GM18498 (cell line): ENCODE data around the gene SLC35F3.

Experiments used
- ATAC-seq: cut with Tn5 transposase; IDR thresholded peaks from one replicate; pipeline ENCODE4 v1.9.1; 2021; ENCODE audit warnings: mild to moderate bottlenecking, moderate library complexity; ENCODE audit not compliant: unreplicated experiment

SLC35F3 gene

DNA sequence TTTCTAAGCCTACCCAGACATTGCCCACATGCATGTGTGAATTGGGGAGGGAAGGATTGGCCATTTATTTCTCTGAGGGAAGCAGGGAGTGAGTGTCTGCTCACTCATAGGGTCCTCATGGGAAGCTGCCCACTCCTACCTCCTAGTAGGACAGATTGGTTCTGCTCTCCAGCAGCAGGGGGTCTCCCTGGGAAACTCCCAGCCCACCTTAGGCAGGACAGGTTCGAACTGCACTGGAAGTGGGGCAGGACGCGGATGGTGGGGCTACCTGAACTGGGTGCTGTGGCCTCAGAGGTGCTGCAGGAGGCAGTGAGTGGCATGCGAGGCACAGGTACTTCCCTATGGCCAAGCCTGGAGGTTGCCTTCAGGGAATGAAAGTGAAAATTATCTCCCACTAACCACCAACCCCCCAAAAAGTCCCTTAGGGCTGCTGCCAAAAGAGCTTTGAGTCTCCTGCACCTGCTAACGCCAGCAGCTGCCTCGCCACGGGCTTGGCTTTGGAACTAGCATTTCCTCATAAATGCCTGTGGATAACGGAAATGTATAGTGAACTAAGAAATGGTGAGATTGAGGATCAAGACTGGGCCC lies 311.7 kb downstream of the SLC35F3 start:
- ATAC-seq, result peak; percentile 39

DNA sequence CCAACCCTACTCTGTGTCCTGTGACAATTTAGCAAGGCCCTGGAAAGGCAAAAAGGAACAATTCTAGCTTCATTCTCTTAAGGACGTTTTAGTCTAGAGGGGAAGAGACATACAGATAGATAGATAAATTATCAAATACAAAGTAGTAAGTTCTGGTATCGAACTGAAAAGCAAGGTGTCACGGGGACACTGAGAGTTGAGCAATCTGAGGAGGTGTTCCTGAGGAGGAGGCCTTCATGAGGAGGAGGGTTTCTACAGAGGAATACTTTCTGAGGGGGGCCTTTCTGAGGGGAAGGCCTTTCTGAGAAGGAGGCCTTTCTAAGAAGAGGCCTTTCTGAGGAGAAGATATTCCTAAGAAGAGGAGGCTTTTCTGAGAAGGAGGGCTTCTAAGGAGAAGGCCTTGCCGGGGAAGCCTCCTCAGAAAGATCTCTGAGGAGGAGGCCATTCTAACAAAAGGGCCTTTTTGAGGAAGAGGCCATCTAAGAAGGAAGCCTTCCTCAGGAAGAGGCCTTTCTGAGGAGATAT lies 312.9 kb downstream of the SLC35F3 start:
- no peak for ATAC-seq

DNA sequence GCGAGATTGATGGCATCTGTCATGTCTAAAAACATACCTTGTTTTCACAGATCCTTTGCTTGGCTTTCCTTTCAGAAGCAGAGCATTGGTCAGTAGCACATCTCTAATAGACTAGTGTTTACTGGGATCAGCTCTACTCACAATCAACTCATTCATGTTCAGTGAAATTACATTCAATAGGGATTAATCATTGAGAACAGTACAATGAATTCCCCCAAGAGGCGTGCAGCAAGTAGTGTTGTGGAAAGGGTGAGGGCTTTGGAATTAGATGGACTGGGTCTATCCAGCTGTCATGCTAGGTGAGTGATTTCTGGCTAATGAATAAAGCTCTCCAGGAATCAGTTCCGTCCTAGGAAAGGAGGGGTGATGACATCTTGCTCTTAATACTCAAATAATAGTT lies 313.6 kb downstream of the SLC35F3 start:
- no peak for ATAC-seq

DNA sequence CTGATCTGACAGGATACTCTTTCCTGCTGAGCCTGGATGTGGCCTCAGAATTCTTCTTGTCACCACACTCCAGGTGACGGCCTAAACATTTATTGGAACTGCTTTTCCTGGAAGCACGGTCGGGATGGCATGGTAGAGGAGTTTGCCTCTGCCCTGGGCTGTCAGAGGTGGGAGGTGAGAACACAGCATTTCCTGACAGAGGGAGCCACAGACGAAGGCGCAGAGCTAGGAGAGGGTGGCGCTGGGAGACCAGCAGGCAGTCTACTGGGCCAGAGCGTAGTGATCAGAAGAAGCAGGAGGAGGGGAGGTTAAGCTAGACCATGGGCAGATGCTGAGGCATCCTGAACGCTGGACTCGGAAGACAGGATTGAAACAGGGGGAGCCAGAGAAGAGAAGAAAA lies 315.2 kb downstream of the SLC35F3 start:
- no peak for ATAC-seq

DNA sequence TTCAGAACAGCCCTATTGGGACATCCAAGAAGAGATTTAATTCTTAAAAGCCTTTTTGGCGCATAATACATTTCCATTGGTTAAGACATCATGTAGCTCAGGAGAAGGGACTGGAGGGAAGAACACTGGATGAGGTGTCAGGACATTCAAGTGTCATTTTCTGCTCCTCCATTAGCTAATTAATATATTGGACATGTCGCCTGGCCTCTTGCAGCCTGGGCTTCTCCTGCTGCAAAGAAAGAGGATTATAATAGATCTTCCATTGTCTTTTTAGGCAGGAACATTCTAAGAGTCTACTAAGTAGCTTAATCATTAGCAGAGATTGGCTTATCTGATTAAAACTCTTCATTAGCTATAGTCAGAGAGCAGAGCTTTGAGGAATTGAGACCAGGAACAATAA lies 317.1 kb downstream of the SLC35F3 start:
- no peak for ATAC-seq

DNA sequence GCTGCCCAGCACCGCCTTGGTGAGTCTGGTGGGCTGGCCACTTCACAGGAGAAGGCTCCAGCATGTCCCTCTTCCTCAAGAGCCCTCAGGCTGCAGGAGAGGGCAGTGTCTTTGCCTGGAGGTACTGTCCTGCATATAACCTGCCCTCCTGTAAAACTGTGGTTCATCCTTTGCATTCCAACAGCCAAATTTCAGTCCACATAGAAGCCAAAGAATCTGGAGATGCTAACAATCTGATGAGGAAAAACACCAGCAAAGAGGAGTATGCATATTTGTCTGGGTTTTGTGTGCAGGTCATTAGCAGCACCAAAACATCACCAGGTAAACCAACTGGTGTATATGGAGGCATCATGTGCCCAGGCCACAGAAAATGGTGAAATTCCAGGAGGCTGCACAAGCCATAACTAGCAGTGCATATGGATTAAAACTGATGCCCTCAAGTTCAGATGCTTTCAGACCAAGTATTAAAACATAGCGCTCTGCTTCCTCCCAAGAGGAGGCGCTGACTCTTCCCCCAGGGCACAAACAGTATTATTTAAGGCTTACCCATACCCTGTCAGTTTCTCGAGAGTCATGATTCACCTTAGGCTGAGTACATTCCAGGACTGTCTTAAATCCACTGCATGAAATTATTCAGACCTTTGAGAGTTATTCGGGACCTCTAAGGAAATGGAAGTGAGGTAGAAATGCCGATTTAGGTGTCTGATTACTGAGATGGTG lies 318.2 kb downstream of the SLC35F3 start:
- ATAC-seq, result no peak

DNA sequence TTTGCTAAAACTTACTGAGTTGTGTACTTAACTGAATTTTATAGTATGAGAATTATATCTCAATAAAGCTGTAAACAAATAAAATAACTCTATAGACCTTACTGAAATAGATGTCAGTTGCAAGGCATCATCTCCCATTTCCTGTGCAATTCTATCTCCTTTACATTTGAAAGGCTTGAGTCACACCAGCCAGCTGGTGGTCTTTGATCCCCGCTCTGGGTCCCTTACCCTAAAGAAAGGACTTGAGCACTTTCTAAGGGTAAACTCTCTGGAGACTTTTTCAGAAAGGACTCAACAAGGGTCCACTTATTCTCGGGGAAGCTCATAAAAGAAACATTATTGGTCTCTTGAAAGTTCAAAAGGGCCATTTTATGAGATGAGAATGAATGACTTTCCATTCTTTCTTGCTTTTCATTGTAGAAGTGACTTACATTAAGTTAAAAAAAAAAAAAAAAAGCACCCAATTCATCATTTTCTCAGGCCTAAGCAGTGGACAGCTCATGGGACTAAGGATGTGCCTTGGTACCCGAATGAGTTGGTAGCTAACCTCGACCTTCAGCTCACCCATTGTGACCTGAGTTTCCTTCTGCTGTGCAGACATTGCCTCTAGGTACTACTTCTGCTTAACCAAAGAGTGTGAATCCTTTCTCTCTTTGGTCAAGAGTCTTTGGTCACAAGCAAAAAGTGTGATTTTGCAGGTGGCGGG lies 321.8 kb downstream of the SLC35F3 start:
- ATAC-seq, result no peak

DNA sequence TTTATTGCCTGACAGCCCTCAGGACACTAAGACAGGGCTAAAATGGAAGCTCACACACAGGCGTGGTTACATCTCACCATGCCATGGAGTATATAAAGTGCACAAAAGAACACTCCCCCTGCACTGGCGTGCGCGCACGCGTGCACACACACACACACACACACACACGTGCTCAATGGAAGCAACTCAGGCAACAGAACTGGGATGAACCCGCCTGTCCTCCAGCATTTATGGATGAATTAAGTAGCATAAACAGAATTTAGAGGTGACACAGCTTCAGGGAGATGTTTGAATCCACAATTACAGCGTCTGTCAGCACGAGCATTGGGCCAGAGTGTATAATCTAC lies 322.3 kb downstream of the SLC35F3 start:
- no peak for ATAC-seq

DNA sequence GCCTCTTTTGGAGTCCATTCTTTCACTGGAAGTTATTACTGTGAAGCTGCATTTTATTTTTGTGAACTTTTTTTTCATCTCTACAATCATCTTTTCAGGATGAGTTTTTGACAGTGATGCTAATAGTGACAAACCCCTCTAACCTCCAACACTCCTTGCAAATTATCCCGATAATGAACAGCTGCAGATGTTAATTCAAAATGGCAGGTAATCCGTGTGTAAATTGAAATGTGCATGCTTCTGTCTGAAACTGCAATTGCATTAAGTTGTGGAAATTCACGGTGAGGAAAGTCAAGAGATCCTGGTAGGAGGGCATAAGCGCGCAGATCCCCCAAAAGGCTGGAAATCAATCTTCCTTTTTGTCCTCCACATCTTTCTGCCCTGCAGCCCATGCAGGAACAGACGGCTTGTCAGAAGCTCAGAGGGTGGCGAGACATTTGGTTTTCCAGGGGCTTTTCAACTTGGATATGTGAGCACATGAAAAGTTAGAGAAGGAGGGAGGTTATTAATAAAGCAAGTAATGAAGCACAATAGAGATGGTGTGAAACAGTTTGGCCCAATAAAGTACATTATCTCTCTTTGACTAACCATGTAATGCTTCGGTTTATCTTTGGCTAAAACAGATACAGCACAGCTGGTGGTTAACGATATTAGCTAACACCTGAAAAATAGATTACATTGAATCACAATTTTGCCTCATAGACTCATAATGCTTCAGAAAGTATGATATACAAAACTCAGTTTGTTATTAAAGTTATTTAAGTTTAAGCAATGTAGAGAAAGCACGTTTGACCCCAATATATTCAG lies 325.3 kb downstream of the SLC35F3 start:
- ATAC-seq, result no peak

DNA sequence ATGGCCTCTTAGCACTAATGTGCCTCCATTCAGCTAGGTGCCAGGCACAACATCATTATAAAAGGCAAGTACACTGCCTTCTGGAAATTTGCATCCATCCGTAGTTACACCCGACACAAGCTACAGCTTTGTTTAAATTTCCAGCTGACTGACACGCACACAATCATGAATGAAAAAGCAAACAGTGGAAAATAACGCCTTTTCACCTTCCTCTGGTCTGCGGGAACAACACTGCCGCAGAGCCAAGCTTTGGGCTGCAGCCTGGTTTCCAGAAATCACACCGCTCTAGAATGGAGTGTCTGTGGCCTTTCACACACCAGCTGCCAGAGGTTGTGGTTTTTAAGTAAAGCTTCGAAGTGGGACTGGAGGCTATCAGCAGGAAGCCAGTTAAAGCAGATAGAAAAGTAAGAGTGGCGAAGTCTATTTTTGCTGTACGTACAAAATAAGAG lies 326.0 kb downstream of the SLC35F3 start:
- ATAC-seq, result peak; percentile 76

DNA sequence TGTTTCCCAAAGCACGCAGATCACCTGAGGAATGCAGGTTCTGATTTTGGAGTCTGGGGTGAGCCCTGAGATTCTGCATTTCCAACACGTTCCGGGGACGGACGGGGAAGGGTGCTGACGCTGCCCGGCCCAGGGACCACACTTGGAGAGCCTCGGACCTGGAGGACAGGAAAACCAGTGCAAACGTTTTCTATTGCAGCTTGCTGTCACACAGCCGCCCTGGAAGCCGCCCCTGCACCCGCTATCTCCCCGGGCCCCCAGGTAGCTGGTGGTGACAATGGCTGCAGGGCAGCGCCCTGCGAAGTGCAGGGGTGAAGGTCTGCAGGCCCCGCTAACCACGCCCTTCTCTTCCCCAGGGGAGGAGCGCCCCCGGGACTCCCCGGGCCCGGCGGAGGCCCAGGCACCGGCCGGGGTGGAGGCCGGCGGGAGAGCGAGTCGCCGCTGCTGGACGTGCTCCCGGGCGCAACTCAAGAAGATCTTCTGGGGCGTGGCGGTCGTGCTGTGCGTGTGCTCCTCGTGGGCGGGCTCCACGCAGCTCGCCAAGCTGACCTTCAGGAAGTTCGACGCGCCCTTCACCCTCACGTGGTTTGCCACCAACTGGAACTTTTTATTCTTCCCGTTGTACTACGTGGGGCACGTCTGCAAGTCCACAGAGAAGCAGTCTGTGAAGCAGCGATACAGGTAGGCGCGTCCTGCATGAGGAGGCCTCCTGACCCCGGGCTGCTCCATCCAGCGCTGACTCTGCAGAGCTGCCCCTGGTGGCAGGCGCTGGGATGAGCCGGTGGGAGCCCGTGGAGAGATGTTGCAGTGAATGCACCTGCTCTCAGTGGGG lies 326.8 kb downstream of the SLC35F3 start:
- ATAC-seq, result peak; percentile 60

DNA sequence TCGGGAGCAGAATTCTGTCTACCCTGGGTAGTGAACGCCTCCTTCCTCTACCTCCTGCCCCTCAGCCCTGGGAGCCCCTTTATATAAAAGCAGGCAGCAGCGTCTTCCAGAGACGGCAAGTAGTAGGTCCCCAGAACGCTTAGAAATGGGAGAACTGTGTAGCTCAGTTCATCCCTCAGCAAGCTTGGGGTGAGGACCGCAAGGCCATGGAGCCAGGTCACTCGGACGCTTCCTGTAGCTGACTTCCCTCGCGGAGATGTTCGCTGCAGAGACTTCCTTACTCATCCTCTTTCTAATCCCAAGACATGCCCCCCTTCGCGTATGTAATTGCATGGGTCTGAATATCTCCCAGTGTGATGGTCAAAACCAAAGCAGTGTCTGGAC lies 327.4 kb downstream of the SLC35F3 start:
- ATAC-seq, result no peak

DNA sequence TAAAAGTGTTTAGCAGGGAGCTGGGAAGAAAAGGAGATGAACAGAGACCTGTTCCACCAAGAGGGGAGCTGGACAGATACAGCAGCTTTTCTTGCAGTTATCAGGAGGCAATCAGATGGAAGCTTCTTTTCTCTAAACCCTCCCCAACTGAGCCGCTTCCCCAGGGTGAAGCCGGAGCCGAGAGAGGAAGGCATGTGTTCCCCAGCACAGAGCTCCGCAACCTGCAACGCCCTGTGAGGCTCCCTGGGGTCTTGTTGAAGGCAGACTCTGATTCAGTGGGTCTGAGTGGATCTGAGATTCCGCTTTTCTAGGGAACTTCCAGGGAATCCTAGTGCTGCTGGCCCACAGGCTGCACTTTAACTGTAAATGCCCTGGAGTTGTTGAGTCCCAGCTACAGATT lies 329.7 kb downstream of the SLC35F3 start:
- no peak for ATAC-seq

DNA sequence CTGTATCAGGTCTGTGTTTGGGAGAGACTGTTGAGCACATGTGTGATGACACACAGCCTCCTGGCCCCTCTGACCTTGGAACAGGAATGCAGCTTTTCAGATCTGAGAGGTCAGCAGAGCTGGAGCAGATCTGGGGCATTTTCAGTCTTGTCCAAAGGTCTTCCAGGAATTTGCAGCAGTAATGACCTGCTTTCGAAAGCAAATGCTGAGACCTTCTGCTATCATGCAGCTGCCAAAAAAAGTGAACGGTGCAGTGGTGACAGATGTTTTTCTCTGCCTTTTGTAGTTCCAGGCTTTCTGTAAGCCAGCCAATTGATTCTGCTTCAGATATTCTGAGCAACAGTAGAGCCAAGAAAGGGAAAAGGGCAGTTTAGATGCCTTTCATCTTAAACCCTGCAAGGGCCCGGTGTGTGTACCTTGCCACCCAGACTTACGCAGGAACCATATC lies 331.0 kb downstream of the SLC35F3 start:
- no peak for ATAC-seq

DNA sequence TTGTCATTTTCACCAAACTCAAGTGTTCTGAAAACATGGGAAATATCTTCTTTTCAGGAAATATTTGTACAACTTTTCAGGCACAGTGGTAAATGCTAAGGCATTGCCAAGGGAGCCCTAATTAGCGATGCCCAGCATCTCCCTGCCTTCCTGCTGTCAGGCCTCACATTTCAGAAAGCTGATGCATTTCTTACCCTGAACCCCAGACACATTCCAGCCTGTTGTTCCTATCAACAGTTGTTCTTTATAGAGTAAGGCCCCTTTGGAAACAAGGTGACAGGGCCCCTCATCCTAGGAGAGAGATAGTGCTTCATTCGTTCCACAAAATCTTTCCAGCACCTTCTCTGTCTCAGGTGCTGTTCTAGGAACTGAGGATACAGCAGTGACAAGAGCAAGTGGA lies 332.9 kb downstream of the SLC35F3 start:
- ATAC-seq, result no peak

DNA sequence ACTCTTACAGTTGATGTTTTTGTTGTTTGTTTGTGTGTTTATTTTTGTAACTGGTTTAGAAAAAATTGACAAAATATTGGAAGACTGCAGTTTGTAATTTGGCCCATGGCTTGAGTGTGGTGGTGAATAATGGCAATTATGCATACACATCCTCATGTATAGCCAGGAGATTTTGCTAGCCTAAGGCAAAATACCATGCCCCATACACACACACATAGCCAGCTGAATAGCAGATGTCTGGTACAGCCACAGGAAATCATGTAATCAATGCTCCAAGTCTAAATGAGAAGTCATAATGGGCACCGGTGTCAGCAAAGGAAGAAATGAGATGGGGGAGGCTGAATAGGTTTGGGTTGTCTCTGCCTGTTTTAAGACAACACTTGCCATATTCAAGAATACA lies 333.6 kb downstream of the SLC35F3 start:
- ATAC-seq, result no peak

DNA sequence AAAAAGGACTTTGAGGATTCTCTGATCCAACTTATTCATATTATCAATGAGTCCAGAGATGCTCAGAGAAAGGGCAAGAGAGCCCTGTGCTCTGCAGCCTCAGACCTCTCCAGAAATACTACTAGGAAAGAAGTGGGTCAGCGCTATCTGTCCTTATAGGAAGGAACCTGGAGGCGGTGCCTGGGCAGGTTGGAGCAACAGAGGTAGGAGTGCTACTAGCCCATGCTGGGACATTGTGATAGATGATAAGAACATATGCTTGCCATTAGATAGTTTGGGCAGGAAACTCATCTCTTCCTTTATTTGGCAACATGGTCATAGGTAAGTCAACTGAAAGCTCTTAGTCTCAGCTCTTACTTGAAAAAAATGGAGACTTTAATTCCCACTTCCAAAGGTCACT lies 335.0 kb downstream of the SLC35F3 start:
- no peak for ATAC-seq

DNA sequence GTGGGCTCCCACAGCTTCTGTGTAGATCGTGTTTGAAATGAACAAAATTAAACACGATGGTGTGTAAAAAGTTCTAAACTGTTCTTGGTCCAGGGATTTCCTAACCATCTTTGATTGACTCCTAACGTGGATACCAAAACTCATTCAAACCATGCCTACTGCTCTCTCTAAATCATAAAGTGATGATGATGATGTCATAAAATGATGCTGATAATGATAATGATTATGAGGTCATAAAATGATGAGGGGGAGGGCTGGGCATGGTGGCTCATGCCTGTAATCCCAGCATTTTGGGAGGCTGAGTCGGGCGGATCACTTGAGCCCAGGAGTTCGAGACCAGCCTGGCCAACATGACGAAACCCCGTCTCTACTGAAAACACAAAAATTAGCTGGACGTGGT lies 335.5 kb downstream of the SLC35F3 start:
- no peak for ATAC-seq

DNA sequence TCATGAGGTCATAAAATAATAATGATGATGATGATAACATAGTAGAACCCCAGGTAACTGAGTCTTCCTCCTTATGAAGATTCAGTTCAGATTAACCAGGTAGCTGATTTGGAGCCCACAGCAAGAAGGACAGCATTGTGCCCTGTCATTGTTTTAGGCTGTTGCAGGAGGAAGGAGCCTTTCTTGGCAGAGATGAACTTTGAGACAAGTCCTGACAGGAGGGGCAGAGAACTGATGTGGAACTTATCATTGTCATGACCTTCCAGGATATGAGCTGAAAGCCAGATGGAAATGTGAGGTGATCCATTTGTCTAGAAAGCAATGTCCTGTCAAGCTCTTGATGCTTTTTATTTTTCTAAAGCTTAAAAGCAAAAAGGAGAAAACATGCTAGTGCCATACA lies 336.2 kb downstream of the SLC35F3 start:
- ATAC-seq, result no peak

DNA sequence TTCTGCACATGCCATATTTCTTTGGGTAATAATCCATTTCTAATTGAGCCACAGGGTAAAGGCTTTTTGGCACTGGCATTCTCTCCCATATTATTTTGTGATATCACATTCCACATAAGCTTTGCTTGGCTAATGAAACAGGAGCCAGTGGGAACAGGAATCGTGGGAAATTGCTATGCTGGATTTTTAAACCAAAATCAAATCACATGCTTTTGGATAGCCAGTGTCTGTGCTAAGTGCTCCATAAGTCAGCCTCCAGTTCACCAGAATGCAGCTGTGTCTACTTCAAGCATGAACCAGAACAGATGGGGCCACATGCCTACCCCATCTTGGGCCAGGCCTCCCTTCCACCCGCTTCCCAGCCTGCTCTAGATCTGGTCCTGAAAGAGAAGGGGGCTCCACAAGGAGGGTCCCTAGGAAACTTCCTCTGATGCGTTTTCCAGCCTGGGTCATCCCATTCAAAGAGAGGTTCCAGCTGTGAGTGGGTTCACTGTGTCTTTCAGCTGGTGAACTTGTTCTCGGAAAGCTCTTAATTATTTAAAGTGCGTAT lies 337.5 kb downstream of the SLC35F3 start:
- ATAC-seq, result no peak
